Sciatic nerve (tissue), 2 donors: Measurements from ENCODE around the gene PMF1. TPM values are rescaled to one million over a fixed set of nuclear protein-coding genes. Genes with fewer than 3 reads are reported as not detected.
"Not testable (repeated sequence)": the region's sequence is repeated elsewhere in the genome, so short reads cannot be mapped to it uniquely, and the experiment has no call there.

ENCODE experiments used
- ATAC-seq: fragments of 200-7000 bp; cut with Tn5 transposase; one replicate; pipeline ENCODE4 v1.9.1; 2020; ENCODE audit warnings: mild to moderate bottlenecking, moderate library complexity
- DNase-seq: peaks from one replicate; pipeline ENCODE4 v3.0.0-alpha.2; 2020; ENCODE audit warnings: low spot score
- intact Hi-C: fragments of 100-400 bp; cut with DNase I; formaldehyde crosslinking; loops from one replicate; pipeline ENCODE4 v1.14.2; 2022
- total RNA-seq: library from RNA; stranded (reverse); fragmentation: NEBNext Ultra II Directional; extraction: Animal tissue kit (Norgen Biotek cat#: 25700); gene quantifications from one replicate; pipeline ENCODE4 v1.2.1, GENCODE V29; 2021
- donor health status: DM: no; HTN: no; CAD: no.
- donor health status: DM: no; HTN: no; CAD: no.

The PMF1 gene
- total RNA-seq, 1 donor from 2014 or later: 37.4 TPM

DNA sequence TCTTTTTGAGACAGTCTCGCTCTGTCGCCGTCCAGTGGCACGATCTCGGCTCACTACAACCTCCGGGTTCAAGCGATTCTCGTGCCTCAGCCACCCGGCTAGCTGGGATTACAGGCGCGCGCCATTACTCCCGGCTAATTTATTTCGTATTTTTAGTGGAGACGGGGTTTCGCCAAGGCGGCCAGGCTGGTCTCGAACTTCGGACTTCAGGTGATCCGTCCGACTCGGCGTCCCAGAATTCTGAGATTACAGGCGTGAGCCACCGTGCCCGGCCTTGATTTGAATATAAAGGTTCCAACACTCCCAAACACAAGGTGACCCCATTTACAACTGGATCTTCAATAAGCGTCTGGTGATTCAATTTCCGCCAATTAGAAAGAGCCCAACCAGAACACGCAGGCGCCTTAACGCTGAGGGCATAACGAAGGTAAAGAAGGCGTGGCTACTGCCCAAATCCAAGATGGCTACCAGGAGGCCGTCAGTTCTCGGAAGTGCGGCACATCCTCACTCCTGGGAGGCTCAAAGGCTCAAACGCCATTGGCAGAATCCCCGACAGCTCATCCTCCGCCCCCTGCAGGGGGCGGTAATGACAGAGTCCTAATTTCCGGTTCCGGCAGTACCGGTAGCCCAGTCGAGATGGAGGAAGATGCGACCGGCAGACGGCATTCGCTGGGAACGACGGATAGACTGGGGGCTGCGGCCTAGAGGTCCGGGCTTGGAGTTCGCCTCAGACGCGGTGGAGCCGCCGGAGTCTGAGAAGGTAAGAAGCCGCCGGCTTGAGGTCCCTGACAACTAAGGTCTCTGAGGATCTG lies 19.1 kb upstream of the PMF1 start, which contains the start of gene SLC25A44:
TSS of gene SLC25A44 (plus strand) at position 617 of the 812 bp plus-strand sequence. CDS start 5,744 bp downstream, outside the sequence.
- peak; percentile 100 for ATAC-seq

GRCh38 chr1:156194300-156194652 lies 18.5 kb upstream of the PMF1 start:
- intact Hi-C loops: no loop called here
- ATAC-seq (peak; percentile 3), DNase-seq (no peak)

More for the DNA sequence above, 19.1 kb upstream of the PMF1 start, which contains the start of gene SLC25A44:
- intact Hi-C loops: no loop called here
- peak; percentile 97 for DNase-seq

DNA sequence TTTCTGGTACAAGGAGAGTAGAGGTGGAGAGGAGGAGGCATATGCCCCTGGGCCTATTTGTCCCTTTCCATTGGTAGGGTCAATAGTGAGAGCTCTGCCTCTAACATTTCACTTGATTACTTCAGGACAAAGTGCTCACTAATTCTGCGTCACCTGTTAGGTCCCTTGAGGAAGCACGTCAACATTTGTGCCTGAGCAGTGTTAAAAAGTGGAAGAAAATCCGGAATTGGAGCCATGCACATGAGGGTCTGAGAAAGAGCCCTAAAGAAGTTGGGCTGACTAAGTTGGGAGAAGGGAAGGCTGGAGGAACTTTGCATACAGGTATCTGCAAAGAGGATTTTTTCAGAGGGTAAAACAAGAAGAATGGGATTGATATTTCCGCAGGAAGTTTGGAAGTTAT lies 17.0 kb upstream of the PMF1 start:
- DNase-seq (no peak), ATAC-seq (no peak)
- intact Hi-C loops: no loop called here

DNA sequence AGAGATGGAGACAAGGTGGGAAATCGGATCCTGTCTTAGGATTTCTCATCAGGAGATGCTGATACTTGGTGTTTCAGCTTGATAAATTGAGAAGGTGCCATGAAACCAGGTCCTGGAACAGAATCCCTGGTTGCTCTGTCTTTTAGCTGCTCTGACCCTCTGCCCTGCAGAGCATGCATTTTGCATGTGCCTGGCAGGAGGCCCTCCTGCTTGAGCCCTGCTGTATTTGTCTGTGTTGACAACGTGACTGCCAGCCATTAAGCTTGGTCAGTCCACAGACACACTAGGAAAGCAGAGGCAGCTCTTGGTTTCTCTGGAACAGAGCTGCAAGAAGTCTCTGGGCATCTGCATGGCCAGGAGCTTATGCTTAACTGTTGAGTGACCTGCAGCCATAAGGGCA lies 16.4 kb upstream of the PMF1 start:
- ATAC-seq: no peak
- intact Hi-C loops: no loop called here
- no peak for DNase-seq

DNA sequence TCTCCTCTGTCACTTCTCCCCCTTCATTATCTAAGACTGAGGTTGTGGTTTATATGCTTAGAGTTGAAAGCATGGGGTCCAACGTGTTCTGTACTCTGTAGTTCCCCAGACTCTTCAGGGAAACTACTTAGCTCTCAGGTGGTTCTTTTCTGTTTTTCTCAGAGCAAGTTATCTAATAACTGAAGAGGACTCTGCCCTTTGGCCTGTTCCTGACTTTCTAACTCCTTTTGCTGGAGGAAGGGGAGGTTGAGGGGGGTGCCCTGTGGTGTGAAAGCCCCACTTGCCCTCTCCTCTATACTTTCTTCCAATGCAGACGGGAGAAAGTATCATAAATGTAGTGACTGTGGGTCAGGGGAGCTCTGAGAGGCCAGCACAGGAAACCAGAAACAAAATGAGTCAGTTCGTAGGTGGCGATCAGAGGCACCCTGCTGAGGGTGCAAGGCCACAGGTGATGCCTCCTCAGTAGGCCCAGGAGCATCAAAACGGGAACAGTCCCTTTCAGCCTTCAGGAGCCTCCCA lies 13.9 kb upstream of the PMF1 start:
- intact Hi-C loops: no loop called here
- DNase-seq (no peak), ATAC-seq (no peak)

DNA sequence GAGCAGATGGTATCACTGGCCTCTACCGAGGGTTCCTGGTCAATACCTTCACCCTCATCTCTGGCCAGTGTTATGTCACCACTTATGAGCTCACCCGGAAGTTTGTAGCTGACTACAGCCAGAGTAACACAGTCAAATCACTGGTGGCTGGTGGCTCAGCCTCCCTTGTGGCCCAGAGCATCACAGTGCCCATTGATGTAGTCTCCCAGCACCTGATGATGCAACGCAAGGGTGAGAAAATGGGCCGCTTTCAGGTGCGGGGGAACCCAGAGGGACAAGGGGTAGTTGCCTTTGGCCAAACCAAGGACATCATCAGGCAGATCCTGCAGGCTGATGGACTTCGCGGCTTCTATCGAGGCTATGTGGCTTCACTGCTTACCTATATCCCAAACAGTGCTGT lies 12.8 kb upstream of the PMF1 start:
- intact Hi-C loops: no loop called here
- no peak for DNase-seq
- ATAC-seq: no peak

GRCh38 chr1:156203331-156203730 lies 9.5 kb upstream of the PMF1 start:
- ATAC-seq: no peak

GRCh38 chr1:156204686-156205085 lies 8.1 kb upstream of the PMF1 start:
- DNase-seq (no peak), ATAC-seq (peak; percentile 36)
- intact Hi-C loops: no loop called here

More at GRCh38 chr1:156203331-156203730, 9.5 kb upstream of the PMF1 start:
- DNase-seq: no peak
- intact Hi-C loops: no loop called here

DNA sequence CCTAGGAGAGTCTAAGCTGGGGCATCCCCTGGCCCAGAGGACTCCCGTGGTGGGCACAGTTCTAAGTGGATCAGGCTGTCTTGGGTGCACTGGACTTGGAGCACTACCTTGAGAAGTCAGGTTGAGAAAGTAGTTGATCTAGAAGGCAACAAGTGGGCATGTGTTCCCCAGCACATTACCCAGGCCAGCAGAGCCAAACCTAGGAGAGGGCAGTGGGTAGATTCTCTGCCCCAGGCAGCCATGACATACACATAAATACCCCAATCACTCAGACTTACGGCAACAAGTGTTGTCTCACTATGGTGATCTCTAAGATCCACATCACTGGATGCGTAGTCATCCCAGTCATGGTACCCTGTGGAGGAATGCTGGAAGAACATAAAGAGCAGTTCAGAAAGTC lies 1.6 kb upstream of the PMF1 start:
- intact Hi-C loops: no loop called here
- DNase-seq (peak; percentile 35), ATAC-seq (no peak)

- no peak for ATAC-seq
- DNase-seq: no peak
- intact Hi-C loops: no loop called here
These were observed 677 bp upstream of the PMF1 start for GRCh38 chr1:156212130-156212529.

DNA sequence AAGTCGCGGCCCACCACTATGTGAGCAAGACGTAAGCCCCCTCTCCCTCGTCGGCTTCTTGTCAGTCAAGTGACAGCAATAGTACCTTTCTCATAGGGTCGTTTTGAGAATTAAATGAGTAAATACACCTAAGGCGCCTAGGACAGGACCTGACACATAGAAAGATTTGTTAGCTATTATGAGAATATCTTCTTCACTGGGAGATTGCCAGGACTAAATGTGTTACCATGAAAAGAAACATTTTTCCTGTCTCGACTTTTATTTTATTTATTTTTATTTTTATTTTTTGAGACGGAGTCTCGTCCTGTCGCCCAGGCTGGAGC lies 798 bp downstream of the PMF1 start:
- no peak for ATAC-seq
- no peak for DNase-seq
- intact Hi-C loops: no loop called here

- intact Hi-C loops: no loop called here
- ATAC-seq: no peak
These were observed 1.4 kb downstream of the PMF1 start for GRCh38 chr1:156214024-156214748.

GRCh38 chr1:156216361-156217086 lies 3.7 kb downstream of the PMF1 start:
- intact Hi-C loops, ATAC-seq, DNase-seq: not testable (repeated sequence)

More at GRCh38 chr1:156214024-156214748, 1.4 kb downstream of the PMF1 start:
- no peak for DNase-seq

GRCh38 chr1:156217871-156218270 lies 5.1 kb downstream of the PMF1 start:
- intact Hi-C loops: no loop called here
- DNase-seq: no peak
- no peak for ATAC-seq

GRCh38 chr1:156220226-156220625 lies 7.4 kb downstream of the PMF1 start:
- no peak for ATAC-seq
- intact Hi-C loops: loop anchor here (5.0 kb wide), 1 partner anchor 128 kb away; no protein-coding TSS in a partner anchor

DNA sequence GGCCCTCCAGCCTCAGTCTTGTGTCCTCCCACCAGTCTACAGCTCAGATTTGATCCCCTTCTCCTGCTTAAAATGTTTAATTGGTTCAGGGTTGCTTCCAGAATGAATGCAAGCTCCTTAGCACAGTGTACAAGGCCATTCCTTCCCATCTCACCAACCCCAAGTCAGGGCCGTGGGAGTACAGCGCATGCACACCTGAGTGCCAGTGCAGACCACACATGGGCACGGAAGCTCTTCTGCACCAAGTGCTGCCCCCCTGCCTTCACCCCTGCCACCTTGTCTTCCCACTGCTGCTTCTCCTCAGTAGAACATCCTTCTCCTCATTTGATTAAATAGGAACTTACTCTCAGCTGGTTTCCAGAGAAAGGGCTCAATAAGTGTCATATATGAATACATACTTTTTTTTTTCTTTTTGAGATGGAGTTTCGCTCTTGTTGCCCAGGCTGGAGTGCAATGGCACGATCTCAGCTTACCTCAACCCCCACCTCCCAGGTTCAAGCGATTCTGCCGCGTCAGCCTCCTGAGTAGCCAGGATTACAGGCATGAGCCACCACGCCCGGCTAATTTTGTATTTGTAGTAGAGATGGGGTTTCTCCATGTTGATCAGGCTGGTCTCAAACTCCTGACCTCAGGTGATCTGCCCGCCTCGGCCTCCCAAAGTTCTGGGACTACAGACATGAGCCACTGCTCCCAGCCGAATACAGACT lies 9.3 kb downstream of the PMF1 start:
- ATAC-seq (no peak), DNase-seq (no peak)
- intact Hi-C loops: loop anchor here (5.0 kb wide), 1 partner anchor 130 kb away; no protein-coding TSS in a partner anchor

More at GRCh38 chr1:156220226-156220625, 7.4 kb downstream of the PMF1 start:
- no peak for DNase-seq

- DNase-seq (no peak), ATAC-seq (no peak)
- intact Hi-C loops: no loop called here
These were observed 12.8 kb downstream of the PMF1 start for GRCh38 chr1:156225677-156226014.

DNA sequence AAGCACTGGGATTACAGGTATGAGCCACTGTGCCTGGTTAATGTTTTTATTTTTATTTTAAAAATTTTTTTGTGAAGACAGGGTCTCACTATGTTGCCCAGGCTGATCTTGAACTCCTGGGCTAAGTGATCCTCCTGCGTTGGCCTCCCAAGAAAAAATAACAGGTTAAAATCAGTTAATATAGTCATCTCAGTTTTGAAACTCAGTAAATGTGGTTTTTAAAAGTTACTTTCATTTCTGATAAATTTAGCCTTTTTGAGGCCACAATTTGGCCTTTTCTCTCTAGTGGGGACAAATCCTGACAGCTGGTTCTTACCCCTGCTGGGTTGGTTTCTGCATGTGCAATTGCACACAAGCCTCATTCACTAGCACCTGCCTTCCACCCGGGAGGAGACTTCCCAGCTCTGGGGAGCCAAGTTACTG lies 13.3 kb downstream of the PMF1 start:
- DNase-seq (no peak), ATAC-seq (no peak)
- intact Hi-C loops: no loop called here

GRCh38 chr1:156226782-156227181 lies 14.0 kb downstream of the PMF1 start:
- ATAC-seq (no peak), DNase-seq (no peak)
- intact Hi-C loops: no loop called here
